Measurements from ENCODE around the gene IFI6. TPM values are rescaled to one million over a fixed set of nuclear protein-coding genes. Genes with fewer than 3 reads are reported as not detected.
A peak's percentile ranks its signal among the peaks of the same experiment; 100 is the strongest.

The IFI6 gene
- total and polyA plus RNA-seq, 2 of the 8 experiments (the other 6 are each of a cell fraction or from before 2014, with no cell fraction given), result 6.1 to 13.2 TPM

- Histone ChIP-seq H4K91ac (replicated peaks; ENCODE audit: insufficient read length, low read length) (no peak overlapping the region), H3K4me2 (ENCODE audit: insufficient read depth in 1 of 2, low read depth in 2 of 2, low read length in 2 of 2) (no peak overlapping the region), H3K9ac (replicated peaks in 1 of 4; ENCODE audit: extremely low read depth in 1 of 4, low read depth in 3 of 4, low read length in 3 of 4) (no peak overlapping the region), H3K18ac (ENCODE audit: extremely low read depth, low read length) (no peak overlapping the region; the same call in 1 of the 2 replicates), H3K4ac (replicated peaks; ENCODE audit: insufficient read length, low read depth, low read length) (no peak overlapping the region), H2BK12ac (ENCODE audit: low read depth, low read length) (no peak overlapping the region), H3K79me2 (ENCODE audit: control insufficient read depth in 1 of 2, insufficient read depth in 2 of 2, low read length in 2 of 2) (no peaks in the 10 kb centered on the region), H3K23me2 (ENCODE audit: low read depth, low read length) (peaks cover 7% of the 10 kb centered on the region), H3K4me3 (ENCODE audit: extremely low read depth in 1 of 4, insufficient read depth in 2 of 4, low read depth in 3 of 4, low read length in 4 of 4) (no peak overlapping the region), H2AK5ac (ENCODE audit: low read depth, low read length) (no peak overlapping the region), H4K20me1 (replicated peaks in 1 of 2; ENCODE audit: control insufficient read depth in 1 of 2, insufficient read depth in 2 of 2, low read length in 2 of 2) (peaks cover 0 to 2% of the 10 kb centered on the region in 2 experiments), H2BK20ac (ENCODE audit: low read length) (no peak overlapping the region), H2BK5ac (ENCODE audit: low read depth, low read length) (no peak overlapping the region), H3K9me3 (ENCODE audit: insufficient read depth in 2 of 2, low read depth in 1 of 2, low read length in 1 of 2) (no peaks in the 10 kb centered on the region), H2BK15ac (ENCODE audit: low read length) (peak overlapping the region; percentile 19; the same call in 1 of the 2 replicates), H3K23ac (ENCODE audit: insufficient read length) (no peak overlapping the region), H3K27me3 (replicated peaks in 1 of 4; ENCODE audit: control insufficient read depth in 3 of 4, extremely low read depth in 1 of 4, insufficient read depth in 3 of 4, low read length in 3 of 4) (peaks cover 0 to 11% (median 6%) of the 10 kb centered on the region in 4 experiments; a peak in 2 of 7 replicates), H3K14ac (ENCODE audit: insufficient read length) (no peak overlapping the region), H4K8ac (ENCODE audit: extremely low read depth, insufficient read depth, low read length) (no peak overlapping the region), H3K36me3 (ENCODE audit: control insufficient read depth in 2 of 4, insufficient read depth in 4 of 4, low read length in 3 of 4) (no peaks in the 10 kb centered on the region), H4K5ac (ENCODE audit: insufficient read length, low read depth, low read length) (no peak overlapping the region), H3K27ac (ENCODE audit: low read depth, low read length) (no peak overlapping the region), H3K4me1 (replicated peaks in 1 of 4; ENCODE audit: control insufficient read depth in 3 of 4, insufficient read depth in 4 of 4, low read length in 3 of 4) (peaks cover 0 to 17% (median 9%) of the 10 kb centered on the region in 4 experiments; a peak in 6 of 7 replicates), H2AFZ (ENCODE audit: low read length) (no peak overlapping the region), H2BK120ac (replicated peaks; ENCODE audit: low read depth, low read length) (no peak overlapping the region), H3K56ac (replicated peaks; ENCODE audit: insufficient read length, low read depth, low read length) (no peak overlapping the region), H3K79me1 (ENCODE audit: low read depth, low read length) (no peaks in the 10 kb centered on the region)
- POLR2A ChIA-PET (ENCODE audit: partially characterized antibody), result interaction anchor here (0.6 to 1.7 kb wide), 3 partner anchors 9 to 302 kb away, joined by 3 to 4 read pairs (median 4); no protein-coding TSS in a partner anchor
- DNase-seq (ENCODE audit: low read depth in 1 of 2, low spot score in 2 of 2), result no peak
- FAIRE-seq, result no peak
- CTCF ChIA-PET (ENCODE audit: partially characterized antibody), result interaction anchor here (0.9 to 37.8 kb wide), 17 partner anchors 9 to 317 kb away, joined by 3 to 1807 read pairs (median 6); partner anchors contain the start of genes AHDC1 and IFI6
- WGBS, 2 experiments (ENCODE audit: extremely low coverage in 1 of 2, insufficient coverage in 1 of 2, insufficient read length in 1 of 2, insufficient replicate concordance in 2 of 2, low coverage in 1 of 2, low lambda C conversion rate in 2 of 2, missing lambda C conversion rate in 1 of 2), result 67% methylated on average over 2 of the region's 2 CpGs; no CpG with 5 or more reads in 1 of the 2 experiments
- peak; percentile 55 to 76 (median 63) for TF ChIP-seq CTCF (IDR thresholded peaks at IDR 0.05; ENCODE audit: control extremely low read depth in 1 of 3, insufficient read depth in 1 of 3, low read depth in 1 of 3, low read length in 3 of 3)
- no peak for TF ChIP-seq SIRT6 (IDR thresholded peaks at IDR 0.05; ENCODE audit: low read length)
- peak; percentile 39 to 57 for TF ChIP-seq RAD21 (IDR thresholded peaks at IDR 0.05 in 1 of 2, conservative IDR thresholded peaks at IDR 0.05 in 1 of 2; ENCODE audit: low read depth in 2 of 2, low read length in 2 of 2)
These were observed 55.6 kb downstream of the IFI6 start for GRCh38 chr1:27616441-27616840.

Data from H1 (cell line).